NCI-H1436 (cell line): ENCODE data around the gene ZBTB7C.

ENCODE experiments used
- DNase-seq: peaks from one replicate; lab custom pipeline; 2025; lab: John Stamatoyannopoulos, UW

Gene ZBTB7C

GRCh38 chr18:48164116-48164515 is 245.1 kb downstream of the ZBTB7C start:
- DNase-seq: no peak

GRCh38 chr18:48163738-48164115 is 245.5 kb downstream of the ZBTB7C start:
- DNase-seq: no peak

DNA sequence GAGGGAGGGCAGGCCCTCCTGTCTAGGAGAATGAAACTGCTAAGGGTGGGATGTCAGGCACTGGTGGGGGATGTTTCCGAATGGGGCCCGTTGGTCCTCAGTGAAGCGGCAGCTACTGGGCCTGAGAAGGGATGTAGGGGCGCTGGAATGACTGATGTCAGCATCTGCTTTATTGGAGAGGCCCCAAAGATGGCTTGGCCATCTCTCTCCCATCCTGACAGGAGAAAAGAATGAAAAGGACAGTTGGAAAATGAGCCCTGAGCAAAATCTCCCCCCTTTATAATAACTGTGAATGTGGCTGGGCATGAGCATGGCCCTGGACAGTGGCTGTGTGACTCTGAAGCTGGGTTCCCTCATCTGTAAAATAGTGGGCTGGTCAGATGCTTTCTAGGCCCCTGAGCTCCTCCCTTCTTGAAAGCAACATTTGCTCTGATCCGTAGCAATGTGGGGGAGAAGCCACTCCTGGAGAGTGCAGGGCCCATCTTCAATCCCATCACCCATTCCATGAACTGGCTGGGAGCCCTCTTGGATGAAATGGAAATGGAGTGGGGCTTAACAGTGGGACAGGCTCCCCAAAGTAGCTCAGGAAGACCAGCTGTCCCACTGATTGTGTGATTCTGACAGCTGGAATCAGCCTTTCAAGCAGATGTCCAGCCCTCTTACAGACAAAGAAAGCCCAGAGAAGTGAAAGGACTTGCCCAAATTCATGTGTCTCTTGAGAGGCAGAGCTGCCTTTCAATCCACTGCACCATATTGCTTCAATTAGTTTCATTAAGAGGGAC is 246.0 kb downstream of the ZBTB7C start:
- DNase-seq: no peak

GRCh38 chr18:48161911-48162698 is 247.1 kb downstream of the ZBTB7C start:
- peak; percentile 24 for DNase-seq

- DNase-seq: peak; percentile 66
These were observed 247.8 kb downstream of the ZBTB7C start for GRCh38 chr18:48161191-48161910.

DNA sequence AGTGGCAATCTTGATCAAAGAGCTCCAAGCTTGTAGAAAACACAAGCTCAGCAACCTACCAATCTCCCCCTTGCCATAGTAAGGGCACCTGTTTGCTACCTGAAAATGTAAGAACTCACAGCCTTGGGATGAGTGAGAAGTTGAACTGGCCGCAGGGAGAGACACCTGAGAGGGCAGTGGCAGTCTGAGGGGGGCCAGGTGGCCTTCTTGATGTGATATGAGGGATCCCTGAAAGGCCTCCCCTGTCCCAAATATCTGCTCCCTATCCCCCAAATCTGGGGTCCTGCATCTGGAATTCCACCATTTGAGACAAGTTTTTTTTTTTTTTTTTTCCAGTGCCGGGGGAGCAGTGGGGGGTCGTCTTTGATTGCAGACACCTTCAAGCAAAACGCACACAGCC is 248.6 kb downstream of the ZBTB7C start:
- no peak for DNase-seq

DNA sequence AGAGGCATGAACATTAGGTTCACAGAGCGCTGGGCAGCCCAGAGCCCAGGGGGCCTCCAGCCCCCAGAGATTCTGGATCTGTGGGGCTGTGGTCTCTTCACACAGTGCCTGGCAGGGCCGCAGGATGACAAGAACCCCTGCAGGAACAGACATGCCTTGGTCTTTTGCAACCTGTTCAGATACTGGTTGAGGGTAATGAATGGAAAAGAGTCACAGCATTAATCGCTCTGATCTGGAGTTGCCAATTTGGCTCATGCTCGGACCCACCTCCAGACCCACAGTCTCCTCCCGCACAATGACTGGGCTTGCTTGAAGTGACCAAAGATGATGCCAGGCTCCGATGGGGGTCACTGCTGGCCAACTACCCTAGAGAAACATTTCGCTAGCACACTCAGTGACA is 249.4 kb downstream of the ZBTB7C start:
- DNase-seq: no peak

DNA sequence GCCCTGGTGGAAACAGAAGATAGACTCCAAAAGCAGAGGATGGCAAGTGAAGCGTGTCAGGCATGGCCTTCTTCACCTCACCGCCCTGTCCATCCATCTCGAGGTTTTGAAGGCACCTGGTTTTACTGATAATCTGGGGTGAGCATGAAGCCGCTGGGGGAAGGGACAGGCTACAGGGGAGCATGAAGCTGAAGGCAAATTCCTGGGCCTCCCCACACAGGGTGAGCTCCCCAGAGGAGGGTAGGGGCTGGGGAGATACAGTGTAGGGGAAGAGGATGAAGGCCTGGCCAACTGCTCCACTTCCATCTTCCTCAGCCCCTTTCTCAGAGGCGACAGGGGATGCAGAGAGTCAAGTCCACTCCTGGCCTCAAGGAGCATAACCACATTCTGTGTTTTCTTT is 250.5 kb downstream of the ZBTB7C start:
- DNase-seq: no peak

- no peak for DNase-seq
These were observed 251.2 kb downstream of the ZBTB7C start for GRCh38 chr18:48157956-48158355.

DNA sequence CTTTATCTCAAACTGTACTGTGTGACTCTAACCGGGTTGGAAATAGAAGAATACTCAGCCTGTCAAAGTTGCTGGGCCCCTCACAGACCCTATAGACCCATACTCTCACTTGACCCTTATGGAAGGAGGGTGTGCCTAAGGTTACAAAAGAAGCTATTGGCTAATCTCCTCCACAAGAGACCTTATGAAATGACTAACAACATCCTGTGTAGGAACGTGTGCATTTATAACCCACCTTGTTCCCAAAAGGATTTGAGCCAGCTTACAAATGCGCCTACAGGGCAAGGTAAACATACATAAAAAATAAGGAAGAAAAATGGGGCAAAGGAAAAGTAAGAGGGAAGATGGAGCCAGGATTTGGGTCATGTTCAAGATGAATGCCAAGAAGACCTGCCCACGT is 253.3 kb downstream of the ZBTB7C start:
- DNase-seq: no peak

DNA sequence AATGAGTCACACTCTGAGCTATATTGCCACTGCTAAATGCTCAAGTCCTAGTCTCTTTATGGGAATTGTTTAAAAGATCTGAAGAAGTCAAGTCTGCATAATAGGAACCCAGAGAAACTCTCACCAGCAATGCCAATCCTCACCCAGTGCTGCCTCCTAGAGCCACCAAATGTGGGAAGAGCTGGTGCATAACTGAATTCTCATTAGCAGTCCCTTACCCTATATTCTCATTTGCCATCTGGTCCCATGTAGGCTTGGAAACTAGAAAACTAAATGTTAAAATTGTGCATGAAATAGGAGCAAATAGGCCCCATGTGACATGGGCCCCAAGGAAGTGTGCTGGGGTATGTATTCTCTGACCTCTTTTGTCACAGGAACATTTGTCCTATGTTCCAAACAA is 254.4 kb downstream of the ZBTB7C start:
- DNase-seq: no peak

GRCh38 chr18:48153613-48154481 is 255.3 kb downstream of the ZBTB7C start:
- DNase-seq: no peak

DNA sequence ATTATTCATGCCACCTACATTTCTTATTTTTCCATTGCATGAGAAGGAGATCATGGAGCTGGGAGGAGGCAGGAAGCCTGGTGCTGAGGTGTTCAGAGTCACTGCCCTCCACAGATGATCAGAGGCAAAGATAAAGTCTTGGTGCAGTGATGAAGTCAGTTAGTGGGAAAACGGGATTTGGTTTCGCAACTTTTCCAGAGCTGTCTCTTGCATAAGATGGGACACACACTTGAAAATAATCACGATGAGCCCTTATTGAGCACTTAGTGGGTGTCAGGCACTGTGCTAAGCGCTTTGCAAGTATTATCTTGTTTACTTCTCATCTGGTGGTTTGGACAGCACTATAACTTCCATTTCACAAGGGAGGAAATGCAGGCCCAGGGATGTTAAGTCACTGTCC is 256.6 kb downstream of the ZBTB7C start:
- DNase-seq: no peak

DNA sequence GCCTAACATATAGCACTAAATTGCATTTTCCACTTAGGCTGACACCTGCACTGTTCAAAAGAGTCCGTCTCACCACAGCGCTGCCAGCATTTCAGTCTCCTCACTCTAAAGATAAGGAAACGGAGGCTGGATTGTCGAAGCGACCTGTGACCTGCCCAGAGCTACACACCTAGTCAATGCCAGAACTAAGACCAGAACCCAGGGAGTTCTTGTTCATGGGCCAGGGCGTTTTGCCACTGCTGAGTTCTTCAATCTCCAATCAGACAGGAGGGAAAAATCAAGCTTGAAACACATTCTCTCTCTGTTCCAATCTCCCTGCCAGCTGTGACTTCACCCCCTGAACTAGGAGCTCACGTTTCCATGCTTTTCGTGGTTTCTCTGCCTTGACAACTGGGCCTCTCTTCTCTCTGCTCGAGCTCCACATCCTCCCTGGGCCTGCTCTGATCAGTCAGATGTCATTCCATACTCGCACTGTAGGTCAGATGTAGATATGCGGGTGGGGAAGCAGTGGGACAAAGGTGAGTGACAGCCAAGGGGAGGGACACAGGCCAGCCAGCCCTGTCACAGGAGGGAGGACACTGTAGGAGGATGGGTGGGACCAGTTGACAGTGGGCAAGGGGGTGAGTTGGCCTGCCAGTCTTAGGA is 257.6 kb downstream of the ZBTB7C start:
- no peak for DNase-seq

DNA sequence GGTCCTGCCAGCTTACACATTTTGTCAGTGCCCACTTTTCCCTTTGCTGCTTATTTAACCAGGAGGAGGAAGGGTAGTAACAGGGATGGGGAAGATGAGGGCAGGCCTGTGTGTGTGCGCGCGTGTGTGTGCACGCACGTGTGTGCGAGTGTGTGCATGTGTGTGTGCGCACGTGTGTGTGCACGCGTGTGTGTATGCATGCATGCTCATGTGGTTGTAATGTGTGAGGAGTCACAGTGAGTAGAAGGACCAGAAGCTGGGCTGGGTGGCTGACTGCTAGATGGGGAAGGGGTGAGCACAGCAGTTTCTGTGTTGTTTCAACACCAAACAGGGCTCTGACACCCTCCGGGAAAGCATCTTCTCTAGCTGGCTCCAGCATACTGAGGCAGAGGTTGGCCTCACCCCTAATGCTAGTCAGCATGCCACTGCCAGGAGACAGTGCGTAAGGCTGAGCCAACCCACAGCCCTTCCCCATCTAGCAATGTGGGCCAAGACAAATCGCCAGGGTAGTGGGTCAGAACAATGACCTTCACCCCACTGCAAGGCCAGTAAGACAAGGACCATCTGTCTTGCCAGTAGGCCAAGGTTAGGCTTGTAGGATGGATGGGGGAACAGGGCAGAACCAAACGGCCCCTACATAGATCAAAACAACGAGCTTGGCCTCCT is 260.0 kb downstream of the ZBTB7C start:
- DNase-seq: no peak

- DNase-seq: no peak
These were observed 266.2 kb downstream of the ZBTB7C start for GRCh38 chr18:48142994-48143393.

DNA sequence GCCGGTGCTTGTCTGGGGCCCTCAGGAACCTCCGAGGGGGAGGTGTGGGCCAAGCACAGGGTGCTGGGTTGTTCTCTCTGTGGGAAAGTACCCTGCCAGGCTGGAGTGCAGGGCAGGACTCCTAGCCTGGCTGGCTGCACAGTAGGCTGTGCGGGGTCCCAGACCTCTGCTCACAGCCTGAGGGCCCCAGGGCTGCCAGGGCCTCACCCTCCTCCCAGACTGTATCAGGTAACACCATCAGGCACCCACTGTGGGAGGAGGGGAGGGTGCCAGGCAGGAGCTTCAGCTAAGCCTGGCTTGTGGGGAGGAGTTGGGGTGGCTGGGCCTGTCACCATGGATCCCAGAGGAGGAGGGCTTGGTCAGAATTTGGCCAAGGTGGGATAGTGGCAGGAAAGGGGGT is 266.8 kb downstream of the ZBTB7C start:
- DNase-seq: no peak

GRCh38 chr18:48140731-48141130 is 268.5 kb downstream of the ZBTB7C start:
- DNase-seq: no peak

GRCh38 chr18:48139431-48140347 is 269.5 kb downstream of the ZBTB7C start:
- DNase-seq: no peak
